ENCODE data around the gene TRIM7.

GRCh38 chr5:181242031-181242451 lies 37.0 kb upstream of the TRIM7 start:
- TF ChIP-seq POLR2A (IDR thresholded peaks at IDR 0.05) (no peak), CTCF (IDR thresholded peaks at IDR 0.05) (no peak)
